ENCODE measurements around the gene OR1L6. TPM values are rescaled to one million over a fixed set of nuclear protein-coding genes. Genes with fewer than 3 reads are reported as not detected.

OR1L6 gene
- total RNA-seq (2022; extraction: Qiagen RNA extraction; ENCODE audit: low read depth), result not detected in 5 replicates

GRCh38 chr9:122742003-122742402 lies at the start of gene OR1L6:
OR1L6 (plus strand) TSS chr9:122742303; CDS start chr9:122749848, 7,545 bp downstream.

GRCh38 chr9:122723690-122724089 lies 18.4 kb upstream of the OR1L6 start, which contains the start of gene OR1L4:
OR1L4 (plus strand) TSS chr9:122723990; CDS start chr9:122723990, 0 bp downstream.

GRCh38 chr9:122788831-122789230 lies 46.7 kb downstream of the OR1L6 start, which contains the start of gene OR5C1:
OR5C1 (plus strand) TSS chr9:122788933; CDS start chr9:122788933, 0 bp downstream.

Other genes with a start within 250 kb of the OR1L6 start
- 0.06 to 0.15 TPM in 2 of 5 replicates, not detected in the others for gene OR1J2, start 231.5 kb upstream of the OR1L6 start, total RNA-seq (2022; extraction: Qiagen RNA extraction; ENCODE audit: low read depth)
- gene OR1J4, start 223.2 kb upstream of the OR1L6 start, total RNA-seq (2022; extraction: Qiagen RNA extraction; ENCODE audit: low read depth), result 0.13 to 0.24 TPM in 2 of 5 replicates, not detected in the others
- not detected in 5 replicates for gene OR1N1, start 215.0 kb upstream of the OR1L6 start, total RNA-seq (2022; extraction: Qiagen RNA extraction; ENCODE audit: low read depth)
- not detected in 5 replicates for gene OR1N2, start 189.2 kb upstream of the OR1L6 start, total RNA-seq (2022; extraction: Qiagen RNA extraction; ENCODE audit: low read depth)
- gene OR1L8, start 158.9 kb upstream of the OR1L6 start, total RNA-seq (2022; extraction: Qiagen RNA extraction; ENCODE audit: low read depth), result not detected in 5 replicates
- gene OR1Q1, start 127.6 kb upstream of the OR1L6 start, total RNA-seq (2022; extraction: Qiagen RNA extraction; ENCODE audit: low read depth), result 0.06 TPM in 1 of 5 replicates, not detected in the others
- not detected in 5 replicates for gene OR1B1, start 84.7 kb upstream of the OR1L6 start, total RNA-seq (2022; extraction: Qiagen RNA extraction; ENCODE audit: low read depth)
- not detected in 5 replicates for gene OR1L1, start 80.6 kb upstream of the OR1L6 start, total RNA-seq (2022; extraction: Qiagen RNA extraction; ENCODE audit: low read depth)
- not detected in 5 replicates for gene OR1L3, start 67.2 kb upstream of the OR1L6 start, total RNA-seq (2022; extraction: Qiagen RNA extraction; ENCODE audit: low read depth)
- not detected in 5 replicates for gene OR1L4, start 18.3 kb upstream of the OR1L6 start, total RNA-seq (2022; extraction: Qiagen RNA extraction; ENCODE audit: low read depth)
- gene OR5C1, start 46.6 kb downstream of the OR1L6 start, total RNA-seq (2022; extraction: Qiagen RNA extraction; ENCODE audit: low read depth), result not detected in 5 replicates
- gene OR1K1, start 57.8 kb downstream of the OR1L6 start, total RNA-seq (2022; extraction: Qiagen RNA extraction; ENCODE audit: low read depth), result not detected in 5 replicates
- gene PDCL, start 86.3 kb downstream of the OR1L6 start, total RNA-seq (2022; extraction: Qiagen RNA extraction; ENCODE audit: low read depth), result 18.4 to 21.3 TPM (median 18.7 TPM) in 5 replicates
- gene RC3H2, start 163.1 kb downstream of the OR1L6 start, total RNA-seq (2022; extraction: Qiagen RNA extraction; ENCODE audit: low read depth), result 13.9 to 23.4 TPM (median 20.3 TPM) in 5 replicates
- gene ZBTB6, start 171.0 kb downstream of the OR1L6 start, total RNA-seq (2022; extraction: Qiagen RNA extraction; ENCODE audit: low read depth), result 4.7 to 6.1 TPM (median 5.7 TPM) in 5 replicates
- gene ZBTB26, start 189.2 kb downstream of the OR1L6 start, total RNA-seq (2022; extraction: Qiagen RNA extraction; ENCODE audit: low read depth), result 1.5 to 2.6 TPM (median 2.1 TPM) in 5 replicates
- gene RABGAP1, start 198.7 kb downstream of the OR1L6 start, total RNA-seq (2022; extraction: Qiagen RNA extraction; ENCODE audit: low read depth), result 13.4 to 18.1 TPM (median 14.6 TPM) in 5 replicates

Data from A549 treated with CpdA at 1 μM for 4 hours (cell line).